ENCODE results near the gene SLC44A5. TPM values are rescaled to one million over a fixed set of nuclear protein-coding genes. Genes with fewer than 3 reads are reported as not detected.

SLC44A5 gene
- total and polyA plus RNA-seq, 10 of the 15 experiments (the other 5 are each of a cell fraction or from before 2014, with no cell fraction given), result 0.04 to 1.3 TPM; not detected in 8

GRCh38 chr1:75421371-75421770, 189.5 kb downstream of the SLC44A5 start:
- no peaks in the 10 kb centered on the region for H3K27me3 ChIP-seq (replicated peaks in 1 of 2; ENCODE audit: control insufficient read depth in 2 of 2, insufficient read depth in 2 of 2, low read length in 1 of 2)
- ChIA-PET POLR2A (interaction anchor here (0.7 kb wide), 1 partner anchor 64 kb away, joined by 4 read pairs; no protein-coding TSS in a partner anchor), SMC1A (ENCODE audit: uncharacterized antibody, unreplicated experiment) (interaction anchor here (0.8 kb wide), 1 partner anchor 208 kb away, joined by 3 read pairs; no protein-coding TSS in a partner anchor), CTCF (no interaction called here), RAD21 (ENCODE audit: unreplicated experiment) (no interaction called here)
- no peaks in the 10 kb centered on the region for H3K9me3 ChIP-seq (replicated peaks; ENCODE audit: control insufficient read depth, insufficient read depth, low read length)
- H2AFZ ChIP-seq (ENCODE audit: control insufficient read depth, low read depth, low read length), result no peak overlapping the region
- intact Hi-C loops (cut with micrococcal nuclease; ENCODE audit: unreplicated experiment), result no loop called here
- in situ Hi-C loops (cut with MboI), result no loop called here
- H3K79me2 ChIP-seq (ENCODE audit: control insufficient read depth, insufficient read depth, low read length), result no peaks in the 10 kb centered on the region
- H3K4me3 ChIP-seq, result no peak overlapping the region
- FAIRE-seq (no peak), ATAC-seq (no peak), DNase-seq (ENCODE audit: low read depth, low spot score) (no peak)
- H3K4me2 ChIP-seq (ENCODE audit: control insufficient read depth, insufficient read depth), result no peak overlapping the region
- no peaks in the 10 kb centered on the region for H4K20me1 ChIP-seq (ENCODE audit: control insufficient read depth, insufficient read depth)
- no peaks in the 10 kb centered on the region for H3K4me1 ChIP-seq (ENCODE audit: control insufficient read depth, insufficient read depth, low read length)
- TF ChIP-seq CHD2 (IDR thresholded peaks at IDR 0.05; ENCODE audit: borderline replicate concordance, low read depth, low read length) (no peak), SMAD1 (IDR thresholded peaks at IDR 0.05; ENCODE audit: low read depth, partially characterized antibody) (no peak), ZNF687 (IDR thresholded peaks at IDR 0.05) (no peak), RCOR1 (conservative IDR thresholded peaks at IDR 0.05; ENCODE audit: low read depth, low read length) (no peak), KLF5 (IDR thresholded peaks at IDR 0.05; ENCODE audit: partially characterized antibody) (no peak), SPI1 (IDR thresholded peaks at IDR 0.05; ENCODE audit: borderline replicate concordance, insufficient read depth, low read depth, low read length) (no peak), ATF2 (IDR thresholded peaks at IDR 0.05; ENCODE audit: low read length) (no peak), SRF (IDR thresholded peaks at IDR 0.05; ENCODE audit: low read depth in 2 of 2, low read length in 2 of 2) (no peak), CTCF (IDR thresholded peaks at IDR 0.05 in 2 of 3, conservative IDR thresholded peaks at IDR 0.05 in 1 of 3; ENCODE audit: control insufficient read depth in 2 of 3, extremely low read depth in 1 of 3, insufficient read depth in 1 of 3, low read depth in 3 of 3, low read length in 3 of 3) (no peak), YBX1 (IDR thresholded peaks at IDR 0.05) (no peak), HSF1 (IDR thresholded peaks at IDR 0.05; ENCODE audit: low read depth, low read length) (no peak)
- no peaks in the 10 kb centered on the region for H3K36me3 ChIP-seq (ENCODE audit: control insufficient read depth in 2 of 2, insufficient read depth in 2 of 2, low read length in 1 of 2)
- WGBS (ENCODE audit: insufficient coverage, insufficient replicate concordance, low lambda C conversion rate, missing lambda C conversion rate), result 14% methylated on average over 1 of the region's 1 CpG
- BruUV-seq (replicated peaks), result no TSS peak
- H3K9ac ChIP-seq (ENCODE audit: control insufficient read depth, insufficient read depth, low read length), result no peak overlapping the region
- no peak overlapping the region for H3K27ac ChIP-seq (ENCODE audit: control insufficient read depth, insufficient read depth)

Data from GM12878 (cell line).